H1 (cell line): ENCODE measurements around the gene IGFBP6. TPM values are rescaled to one million over a fixed set of nuclear protein-coding genes. Genes with fewer than 3 reads are reported as not detected.

Experiments used
- CTCF ChIA-PET: fragments of 300-600 bp; sonication (Branson Sonifier 250); formaldehyde crosslinking; loops from one replicate; lab custom pipeline; 2021; ENCODE audit not compliant: partially characterized antibody; lab: Charles Lee
- POLR2A ChIA-PET: fragments of 300-600 bp; sonication (Branson Sonifier 250); formaldehyde crosslinking; loops from one replicate; lab custom pipeline; 2021; ENCODE audit warnings: inconsistent platforms; ENCODE audit not compliant: partially characterized antibody; lab: Charles Lee
- DNase-seq, 2 experiments: peaks; one replicate each; pipeline versions ENCODE4 v3.0.0 to v3.0.0-alpha.2; 2010 to 2022; ENCODE audit warnings: low spot score in 2 of 2, low read depth in 1 of 2, mixed read lengths in 1 of 2
- FAIRE-seq: peaks from 2 replicates; lab custom pipeline; 2011; peaks lifted over from hg19 to GRCh38; lab: Jason Lieb, UNC
- H2AFZ ChIP-seq: 2 replicates; pipeline ENCODE4 v1.8.1; 2012; ENCODE audit warnings: low read length, inconsistent platforms
- H2AK5ac ChIP-seq: 2 replicates; pipeline ENCODE4 v1.6.1; 2013; ENCODE audit warnings: low read depth, low read length
- H2BK120ac ChIP-seq: replicated peaks from 2 replicates; pipeline ENCODE3; 2013; ENCODE audit warnings: low read depth, low read length, inconsistent platforms
- H2BK12ac ChIP-seq: 2 replicates; pipeline ENCODE4 v1.6.1; 2013; ENCODE audit warnings: low read depth, low read length
- H2BK15ac ChIP-seq: 2 replicates; pipeline ENCODE4 v1.6.1; 2013; ENCODE audit warnings: low read length
- H2BK20ac ChIP-seq: 2 replicates; pipeline ENCODE4 v1.6.1; 2013; ENCODE audit warnings: low read length
- H2BK5ac ChIP-seq: 2 replicates; pipeline ENCODE4 v1.6.1; 2013; ENCODE audit warnings: low read depth, low read length
- H3K14ac ChIP-seq: 2 replicates; pipeline ENCODE4 v1.6.1; 2013; ENCODE audit warnings: inconsistent platforms; ENCODE audit not compliant: insufficient read length
- H3K18ac ChIP-seq: 2 replicates; pipeline ENCODE4 v1.6.1; 2013; ENCODE audit warnings: low read length; ENCODE audit errors: extremely low read depth
- H3K23ac ChIP-seq: 2 replicates; pipeline ENCODE4 v1.6.1; 2013; ENCODE audit warnings: inconsistent platforms; ENCODE audit not compliant: insufficient read length
- H3K23me2 ChIP-seq: 2 replicates; pipeline ENCODE4 v1.6.1; 2013; ENCODE audit warnings: low read depth, low read length
- H3K27ac ChIP-seq: 2 replicates; pipeline ENCODE4 v1.6.1; 2011; ENCODE audit warnings: low read depth, low read length, inconsistent platforms
- H3K27me3 ChIP-seq, 4 experiments: replicated peaks in 1 of 4; 1 replicate in 1 of 4; 2 replicates in 3 of 4; pipeline versions ENCODE4 v1.6.1 to v1.8.1; 2011 to 2013; ENCODE audit warnings: low read length in 3 of 4, mild to moderate bottlenecking in 3 of 4, inconsistent platforms in 2 of 4, mixed read lengths in 2 of 4, moderate library complexity in 1 of 4; ENCODE audit not compliant: control insufficient read depth in 3 of 4, insufficient read depth in 3 of 4; ENCODE audit errors: extremely low read depth in 1 of 4
- H3K36me3 ChIP-seq, 4 experiments: 2 replicates each; pipeline versions ENCODE4 v1.6.1 to v1.8.1; 2011 to 2013; ENCODE audit warnings: mild to moderate bottlenecking in 4 of 4, low read length in 3 of 4, moderate library complexity in 2 of 4, control low read depth in 1 of 4, inconsistent platforms in 1 of 4; ENCODE audit not compliant: insufficient read depth in 4 of 4, control insufficient read depth in 2 of 4
- H3K4ac ChIP-seq: replicated peaks from 2 replicates; pipeline ENCODE3; 2013; ENCODE audit warnings: low read length, low read depth, mixed read lengths, inconsistent platforms; ENCODE audit not compliant: insufficient read length
- H3K4me1 ChIP-seq, 4 experiments: replicated peaks in 1 of 4; 1 replicate in 1 of 4; 2 replicates in 3 of 4; pipeline versions ENCODE4 v1.6.1 to v1.8.1; 2011 to 2013; ENCODE audit warnings: low read length in 3 of 4, inconsistent platforms in 2 of 4, mixed read lengths in 1 of 4; ENCODE audit not compliant: insufficient read depth in 4 of 4, control insufficient read depth in 3 of 4
- H3K4me2 ChIP-seq, 2 experiments: 2 replicates each; pipeline versions ENCODE4 v1.6.1 to v1.8.1; 2011 to 2013; ENCODE audit warnings: low read depth in 2 of 2, low read length in 2 of 2, control low read depth in 1 of 2, inconsistent platforms in 1 of 2, mild to moderate bottlenecking in 1 of 2; ENCODE audit not compliant: insufficient read depth in 1 of 2
- H3K4me3 ChIP-seq, 4 experiments: fragments of 200-600, 300-600 bp in 1 of 4; sonication (generic), shearing (Covaris generic), sonication (Bioruptor Twin) in 1 of 4; 2 replicates each; pipeline versions ENCODE4 v1.5.1 to v1.8.1; 2011 to 2016; ENCODE audit warnings: low read length in 4 of 4, low read depth in 3 of 4, control low read depth in 2 of 4, inconsistent platforms in 2 of 4, mild to moderate bottlenecking in 2 of 4, mixed read lengths in 1 of 4, moderate library complexity in 1 of 4; ENCODE audit not compliant: insufficient read depth in 2 of 4; ENCODE audit errors: extremely low read depth in 1 of 4
- H3K56ac ChIP-seq: replicated peaks from 2 replicates; pipeline ENCODE3; 2013; ENCODE audit warnings: low read depth, mild to moderate bottlenecking, mixed read lengths, low read length, inconsistent platforms; ENCODE audit not compliant: insufficient read length
- H3K79me1 ChIP-seq: 2 replicates; pipeline ENCODE4 v1.6.1; 2013; ENCODE audit warnings: low read depth, low read length, control low read depth
- H3K79me2 ChIP-seq, 2 experiments: 2 replicates each; pipeline versions ENCODE4 v1.6.1 to v1.8.1; 2012 to 2013; ENCODE audit warnings: low read length in 2 of 2, mild to moderate bottlenecking in 2 of 2, inconsistent platforms in 1 of 2; ENCODE audit not compliant: insufficient read depth in 2 of 2, control insufficient read depth in 1 of 2
- H3K9ac ChIP-seq, 4 experiments: replicated peaks in 1 of 4; 1 replicate in 1 of 4; 2 replicates in 3 of 4; pipeline versions ENCODE4 v1.6.1 to v1.8.1; 2011 to 2013; ENCODE audit warnings: low read depth in 3 of 4, low read length in 3 of 4, control low read depth in 2 of 4, mild to moderate bottlenecking in 2 of 4, moderate library complexity in 2 of 4, inconsistent platforms in 1 of 4; ENCODE audit errors: extremely low read depth in 1 of 4
- H3K9me3 ChIP-seq, 2 experiments: 2 replicates each; pipeline versions ENCODE4 v1.6.1 to v1.8.1; 2012 to 2013; ENCODE audit warnings: mild to moderate bottlenecking in 2 of 2, moderate library complexity in 2 of 2, control low read depth in 1 of 2, inconsistent platforms in 1 of 2, low read depth in 1 of 2, low read length in 1 of 2, mixed read lengths in 1 of 2; ENCODE audit not compliant: insufficient read depth in 2 of 2
- H4K20me1 ChIP-seq, 2 experiments: replicated peaks in 1 of 2; 2 replicates each; pipeline versions ENCODE3 to v1.8.1; 2011 to 2013; ENCODE audit warnings: inconsistent platforms in 2 of 2, low read length in 2 of 2, mild to moderate bottlenecking in 1 of 2; ENCODE audit not compliant: insufficient read depth in 2 of 2, control insufficient read depth in 1 of 2
- H4K5ac ChIP-seq: 2 replicates; pipeline ENCODE4 v1.6.1; 2013; ENCODE audit warnings: low read length, low read depth, mixed read lengths, inconsistent platforms; ENCODE audit not compliant: insufficient read length
- H4K8ac ChIP-seq: 2 replicates; pipeline ENCODE4 v1.8.0; 2013; ENCODE audit warnings: mild to moderate bottlenecking, moderate library complexity, low read length, inconsistent platforms; ENCODE audit not compliant: insufficient read depth; ENCODE audit errors: extremely low read depth
- H4K91ac ChIP-seq: replicated peaks from 2 replicates; pipeline ENCODE3; 2013; ENCODE audit warnings: low read length, mixed read lengths, inconsistent platforms; ENCODE audit not compliant: insufficient read length
- ASH2L ChIP-seq: fragments of 200-600, 300-600 bp; sonication (generic); IDR thresholded peaks from one replicate; pipeline ENCODE4 v1.7.1; 2017; ENCODE audit warnings: low read length
- CHD2 ChIP-seq: IDR thresholded peaks from 2 replicates; pipeline ENCODE4 v1.6.1; 2012; ENCODE audit warnings: low read length, improper control_type of control experiment
- CREB1 ChIP-seq: IDR thresholded peaks from 2 replicates; pipeline ENCODE4 v1.6.1; 2012; ENCODE audit warnings: inconsistent platforms
- EP300 ChIP-seq, 2 experiments: IDR thresholded peaks; 1 replicate in 1 of 2; 2 replicates in 1 of 2; pipeline ENCODE4 v1.6.1; 2011 to 2012; ENCODE audit warnings: low read depth in 2 of 2, low read length in 2 of 2, mild to moderate bottlenecking in 2 of 2, borderline replicate concordance in 1 of 2, inconsistent platforms in 1 of 2, moderate library complexity in 1 of 2
- FOSL1 ChIP-seq: IDR thresholded peaks from 2 replicates; pipeline ENCODE4 v1.6.1; 2011; ENCODE audit warnings: mild to moderate bottlenecking, low read depth, low read length, moderate library complexity; ENCODE audit not compliant: insufficient read depth
- HDAC2 ChIP-seq, 2 experiments: fragments of 300-600 bp in 1 of 2; sonication (generic) in 1 of 2; IDR thresholded peaks; 2 replicates each; pipeline ENCODE4 v1.6.1; 2011 to 2012; ENCODE audit warnings: low read depth in 2 of 2, low read length in 2 of 2, mild to moderate bottlenecking in 2 of 2, moderate library complexity in 2 of 2, borderline replicate concordance in 1 of 2, inconsistent platforms in 1 of 2
- HDAC6 ChIP-seq: IDR thresholded peaks from one replicate; pipeline ENCODE4 v1.7.1; 2012; ENCODE audit warnings: low read depth, mild to moderate bottlenecking, inconsistent platforms, low read length, moderate library complexity
- JUN ChIP-seq: IDR thresholded peaks from 2 replicates; pipeline ENCODE4 v1.6.1; 2011; ENCODE audit warnings: low read depth, mild to moderate bottlenecking, improper control_type of control experiment, low read length
- KDM1A ChIP-seq: fragments of 200-600, 300-600 bp; sonication (generic); IDR thresholded peaks from 2 replicates; pipeline ENCODE4 v1.7.1; 2016; ENCODE audit warnings: mild to moderate bottlenecking, low read length, borderline replicate concordance
- MAFK ChIP-seq: IDR thresholded peaks from 2 replicates; pipeline ENCODE4 v1.6.1; 2012; ENCODE audit warnings: low read depth, mild to moderate bottlenecking, improper control_type of control experiment, low read length
- MAX ChIP-seq: IDR thresholded peaks from 2 replicates; pipeline ENCODE4 v1.6.1; 2012; ENCODE audit warnings: inconsistent platforms
- RXRA ChIP-seq: IDR thresholded peaks from 2 replicates; pipeline ENCODE4 v1.6.1; 2011; ENCODE audit warnings: low read depth, mild to moderate bottlenecking, low read length, moderate library complexity; ENCODE audit not compliant: insufficient read depth
- SAP30 ChIP-seq: fragments of 300-600 bp; sonication (generic); IDR thresholded peaks from 2 replicates; pipeline ENCODE4 v1.7.1; 2012; ENCODE audit warnings: low read length, moderate library complexity, mild to moderate bottlenecking, inconsistent platforms; ENCODE audit not compliant: insufficient read depth, insufficient replicate concordance
- WGBS, 2 experiments: shearing (Covaris generic) in 1 of 2; methylation state at CpG; one replicate each; pipeline versions ENCODE4 v1.1.6 to v1.1.7; 2013 to 2015; ENCODE audit warnings: low lambda C conversion rate in 2 of 2, mixed read lengths in 2 of 2, inconsistent platforms in 1 of 2, low coverage in 1 of 2, missing lambda C conversion rate in 1 of 2; ENCODE audit not compliant: insufficient replicate concordance in 2 of 2, insufficient coverage in 1 of 2, insufficient read length in 1 of 2; ENCODE audit errors: extremely low coverage in 1 of 2, missing lambda C conversion rate in 1 of 2; 5-methylcytosine and 5-hydroxymethylcytosine counted together
- polyA plus RNA-seq, 7 experiments: library from polyadenylated mRNA; depleted of rRNA in 3 of 7; stranded (reverse) in 5 of 7; unstranded in 2 of 7; fragments of >200 nt in 5 of 7; fragments of 200-250 nt in 2 of 7; gene quantifications; 1 replicate in 5 of 7; 2 replicates in 1 of 7; 4 replicates in 1 of 7; pipeline versions ENCODE4 v1.2.1 to v1.2.3, GENCODE V29; 2011 to 2013; ENCODE audit warnings: missing spikeins in 2 of 7, mixed read lengths in 2 of 7
- total RNA-seq: library from RNA; stranded (reverse); fragmentation: NEBNext Ultra II Directional; extraction: Animal tissue kit (Norgen Biotek cat#: 25700); gene quantifications from 2 replicates; pipeline ENCODE4 v1.2.1, GENCODE V29; 2021

Gene IGFBP6
- total and polyA plus RNA-seq, 2 of the 8 experiments (the other 6 are each of a cell fraction or from before 2014, with no cell fraction given), result 13.7 to 14.7 TPM

- no peak overlapping the region for H3K14ac ChIP-seq
- H3K36me3 ChIP-seq, result peaks cover 0 to 4% (median 2%) of the 10 kb centered on the region in 4 experiments; a peak in 2 of 8 replicates
- no peak overlapping the region for H2BK15ac ChIP-seq
- no peak overlapping the region for H4K91ac ChIP-seq
- peaks cover 0 to 6% (median 4%) of the 10 kb centered on the region in 4 experiments; a peak in 4 of 7 replicates for H3K27me3 ChIP-seq
- H2AK5ac ChIP-seq, result no peak overlapping the region
- peaks cover 10% of the 10 kb centered on the region; the same call in 1 of the 2 replicates for H3K23me2 ChIP-seq
- no peaks in the 10 kb centered on the region for H3K79me1 ChIP-seq
- 71% methylated on average over 3 of the region's 3 CpGs; no CpG with 5 or more reads in 1 of the 2 experiments for WGBS, 2 experiments
- no peak overlapping the region for H2BK120ac ChIP-seq
- no peak overlapping the region for H2BK5ac ChIP-seq
- H3K27ac ChIP-seq, result no peak overlapping the region
- H4K5ac ChIP-seq, result no peak overlapping the region
- H4K20me1 ChIP-seq, result peaks cover 0 to 2% of the 10 kb centered on the region in 2 experiments
- no peak overlapping the region for H3K18ac ChIP-seq
- no peaks in the 10 kb centered on the region for H3K9me3 ChIP-seq
- no peak overlapping the region for H3K4me2 ChIP-seq
- no peak overlapping the region for H2AFZ ChIP-seq
- H3K79me2 ChIP-seq, result no peaks in the 10 kb centered on the region
- H2BK20ac ChIP-seq, result no peak overlapping the region
- H3K4ac ChIP-seq, result no peak overlapping the region
- ChIA-PET POLR2A (interaction anchor here (1.4 to 2.7 kb wide), 3 partner anchors 11 to 23 kb away, joined by 3 to 7 read pairs (median 4); no protein-coding TSS in a partner anchor), CTCF (interaction anchor here (0.6 to 22.4 kb wide), 6 partner anchors 10 to 272 kb away, joined by 3 to 531 read pairs (median 6); partner anchors contain the start of genes IGFBP6 and SOAT2)
- H3K23ac ChIP-seq, result no peak overlapping the region
- no peak overlapping the region for H2BK12ac ChIP-seq
- peaks cover 0 to 13% (median 3%) of the 10 kb centered on the region in 4 experiments; a peak in 5 of 7 replicates for H3K4me1 ChIP-seq
- no peak overlapping the region for H4K8ac ChIP-seq
- no peak overlapping the region for H3K9ac ChIP-seq
- H3K56ac ChIP-seq, result no peak overlapping the region
- DNase-seq, result no peak
- H3K4me3 ChIP-seq, result no peak overlapping the region
- FAIRE-seq, result no peak
- TF ChIP-seq MAFK (no peak), CHD2 (no peak), KDM1A (no peak), SAP30 (no peak), CREB1 (no peak), EP300 (IDR thresholded peaks at IDR 0.05; ENCODE audit: borderline replicate concordance in 1 of 2, low read depth in 2 of 2, low read length in 2 of 2) (no peak), ASH2L (no peak), JUN (no peak), RXRA (no peak), HDAC6 (no peak), HDAC2 (IDR thresholded peaks at IDR 0.05; ENCODE audit: borderline replicate concordance in 1 of 2, low read depth in 2 of 2, low read length in 2 of 2) (no peak), MAX (no peak), FOSL1 (no peak)
Observed at GRCh38 chr12:53076461-53076860, 21.0 kb upstream of the IGFBP6 start.
